Trophoblast cell (in vitro differentiated cells and primary cell): ENCODE results near the gene SDC3.

Experiments
- DNase-seq, 2 donors: peaks; one replicate each; pipeline ENCODE4 v3.0.0-alpha.2; 2016
- H2AFZ ChIP-seq: 2 replicates; pipeline ENCODE4 v1.6.1; 2013; ENCODE audit warnings: low read length, moderate library complexity, mild to moderate bottlenecking; ENCODE audit not compliant: insufficient read depth, poor library complexity
- H2AK5ac ChIP-seq: 2 replicates; pipeline ENCODE4 v1.6.1; 2013; ENCODE audit warnings: mild to moderate bottlenecking, low read length
- H2BK120ac ChIP-seq: 2 replicates; pipeline ENCODE4 v1.6.1; 2013; ENCODE audit warnings: low read length, mild to moderate bottlenecking, moderate library complexity; ENCODE audit not compliant: insufficient read depth, poor library complexity
- H2BK12ac ChIP-seq: 2 replicates; pipeline ENCODE4 v1.6.1; 2013; ENCODE audit warnings: mild to moderate bottlenecking, low read length, moderate library complexity
- H2BK5ac ChIP-seq: 2 replicates; pipeline ENCODE4 v1.6.1; 2013; ENCODE audit warnings: low read length, low read depth, moderate library complexity, mild to moderate bottlenecking; ENCODE audit not compliant: poor library complexity
- H3K14ac ChIP-seq: 2 replicates; pipeline ENCODE4 v1.6.1; 2013; ENCODE audit warnings: mild to moderate bottlenecking, low read length
- H3K18ac ChIP-seq: 2 replicates; pipeline ENCODE4 v1.6.1; 2013; ENCODE audit warnings: mild to moderate bottlenecking, low read length
- H3K23ac ChIP-seq: 2 replicates; pipeline ENCODE4 v1.6.1; 2013; ENCODE audit warnings: low read length
- H3K27ac ChIP-seq: 2 replicates; pipeline ENCODE4 v1.5.1; 2013; ENCODE audit warnings: low read depth, mild to moderate bottlenecking, inconsistent platforms, low read length, moderate library complexity
- H3K27me3 ChIP-seq: 2 replicates; pipeline ENCODE4 v1.6.1; 2013; ENCODE audit warnings: inconsistent platforms, mild to moderate bottlenecking, low read length, moderate library complexity; ENCODE audit not compliant: insufficient read depth
- H3K36me3 ChIP-seq, 2 experiments: 1 replicate in 1 of 2; 2 replicates in 1 of 2; pipeline ENCODE4 v1.6.1; 2013; ENCODE audit warnings: low read length in 2 of 2, mild to moderate bottlenecking in 2 of 2, moderate library complexity in 1 of 2; ENCODE audit not compliant: insufficient read depth in 2 of 2, control insufficient read depth in 1 of 2
- H3K4ac ChIP-seq: 2 replicates; pipeline ENCODE4 v1.6.1; 2013; ENCODE audit warnings: low read depth, mild to moderate bottlenecking, low read length, moderate library complexity
- H3K4me1 ChIP-seq, 2 experiments: 1 replicate in 1 of 2; 2 replicates in 1 of 2; pipeline ENCODE4 v1.6.1; 2013; ENCODE audit warnings: low read length in 2 of 2, mild to moderate bottlenecking in 2 of 2, moderate library complexity in 1 of 2; ENCODE audit not compliant: insufficient read depth in 2 of 2, control insufficient read depth in 1 of 2
- H3K4me2 ChIP-seq: 2 replicates; pipeline ENCODE4 v1.6.1; 2013; ENCODE audit warnings: inconsistent platforms, mild to moderate bottlenecking, low read length, moderate library complexity
- H3K4me3 ChIP-seq: 2 replicates; pipeline ENCODE4 v1.5.1; 2013; ENCODE audit warnings: mild to moderate bottlenecking, low read depth, low read length, inconsistent platforms
- H3K79me1 ChIP-seq: one replicate; pipeline ENCODE4 v1.6.1; 2013; ENCODE audit warnings: low read length
- H3K79me2 ChIP-seq: 2 replicates; pipeline ENCODE4 v1.6.1; 2013; ENCODE audit warnings: low read length, mild to moderate bottlenecking; ENCODE audit not compliant: control insufficient read depth, insufficient read depth, poor library complexity
- H3K9ac ChIP-seq: 2 replicates; pipeline ENCODE4 v1.6.1; 2013; ENCODE audit warnings: mild to moderate bottlenecking, low read length
- H3K9me3 ChIP-seq: 2 replicates; pipeline ENCODE4 v1.6.1; 2013; ENCODE audit warnings: low read depth, mild to moderate bottlenecking, control low read depth, inconsistent platforms, low read length; ENCODE audit not compliant: insufficient read depth
- H4K12ac ChIP-seq: 2 replicates; pipeline ENCODE4 v1.6.1; 2013; ENCODE audit warnings: low read depth, mild to moderate bottlenecking, low read length, moderate library complexity
- H4K8ac ChIP-seq: 2 replicates; pipeline ENCODE4 v1.6.1; 2013; ENCODE audit warnings: low read depth, mild to moderate bottlenecking, low read length, moderate library complexity
- H4K91ac ChIP-seq: one replicate; pipeline ENCODE4 v1.6.1; 2013; ENCODE audit warnings: low read depth, mild to moderate bottlenecking, low read length, moderate library complexity
- WGBS: extraction: QIAGEN DNeasy Blood & Tissue Kit; methylation state at CpG from one replicate; pipeline ENCODE4 v1.1.7; 2013; ENCODE audit warnings: missing lambda C conversion rate; ENCODE audit not compliant: insufficient read length, insufficient coverage; ENCODE audit errors: extremely low coverage; 5-methylcytosine and 5-hydroxymethylcytosine counted together

SDC3 gene

DNA sequence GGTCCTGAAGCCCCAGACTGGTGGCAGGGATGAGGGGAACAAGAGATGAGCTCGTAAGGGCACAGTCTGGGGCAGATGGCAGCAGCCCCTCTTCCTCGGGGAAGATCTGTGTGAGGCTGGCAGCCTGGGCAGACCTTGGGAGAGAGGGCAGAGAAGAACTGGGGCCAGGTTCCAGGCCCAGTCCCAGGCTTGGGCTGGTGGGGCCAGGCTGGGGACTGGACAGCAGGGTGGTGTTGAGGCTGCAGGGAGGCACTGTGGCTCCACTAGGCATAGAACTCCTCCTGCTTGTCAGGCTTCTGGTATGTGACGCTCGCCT lies 35.7 kb downstream of the SDC3 start:
- Histone ChIP-seq H3K27me3 (no peaks in the 10 kb centered on the region), H3K9me3 (peaks cover 22% of the 10 kb centered on the region), H2BK5ac (no peak overlapping the region), H3K4me1 (peaks cover 3% of the 10 kb centered on the region in 2 experiments), H3K18ac (no peak overlapping the region), H3K4me3 (peak overlapping the region; percentile 25), H3K4ac (no peak overlapping the region), H4K12ac (no peak overlapping the region), H2AK5ac (no peak overlapping the region), H3K4me2 (no peak overlapping the region), H4K91ac (no peak overlapping the region), H3K14ac (no peak overlapping the region), H3K79me2 (no peaks in the 10 kb centered on the region), H2AFZ (no peak overlapping the region), H3K36me3 (peaks cover 36 to 49% of the 10 kb centered on the region in 2 experiments), H3K9ac (no peak overlapping the region), H3K79me1 (no peaks in the 10 kb centered on the region), H2BK12ac (no peak overlapping the region), H3K27ac (no peak overlapping the region), H4K8ac (no peak overlapping the region), H3K23ac (no peak overlapping the region), H2BK120ac (no peak overlapping the region)
- WGBS: no CpG with 5 or more reads among the region's 4 CpGs
- DNase-seq: no peak

DNA sequence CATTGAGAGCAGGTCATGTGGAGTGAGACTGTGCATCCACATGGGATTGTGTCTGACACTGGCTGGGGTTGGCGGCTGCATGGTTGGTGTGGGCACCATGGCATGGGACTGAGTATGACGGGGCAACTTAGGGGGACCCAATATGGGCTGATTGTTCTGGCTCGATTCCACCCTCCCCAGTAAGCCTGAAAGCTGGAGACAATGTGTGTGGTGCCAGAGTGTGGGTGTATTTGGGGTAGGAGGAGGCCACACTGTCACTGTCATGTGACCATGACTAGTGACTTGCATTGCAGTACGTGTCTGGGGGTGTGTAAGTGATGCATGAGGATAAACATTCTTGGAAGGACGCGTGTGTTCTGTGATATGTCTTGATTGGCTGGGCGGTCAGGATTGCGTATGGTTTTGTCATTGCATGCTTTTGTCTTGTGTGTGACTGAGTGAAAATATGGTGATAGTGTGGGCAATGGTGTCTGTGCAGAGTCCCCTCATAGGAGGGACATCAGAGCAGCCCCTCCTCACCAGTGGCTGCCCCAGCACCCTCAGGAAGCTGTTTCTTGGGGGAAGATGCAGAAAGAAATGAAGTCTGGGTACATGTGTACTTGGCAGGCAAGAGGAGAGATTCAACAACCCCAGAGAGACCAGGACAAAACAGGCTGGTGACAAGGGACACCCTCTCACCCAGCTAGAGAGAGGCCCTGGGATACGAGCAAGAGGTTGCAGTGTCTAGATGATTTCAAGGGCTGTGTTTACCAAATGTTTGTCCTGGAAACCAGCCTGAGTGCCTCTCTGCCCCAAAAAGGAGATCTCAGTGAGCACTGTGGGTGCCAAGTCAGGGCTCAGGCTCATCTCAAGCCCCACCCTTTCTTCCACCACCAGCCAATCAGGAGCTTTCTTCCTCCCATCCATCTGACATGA lies 36.3 kb downstream of the SDC3 start:
- H2BK120ac ChIP-seq: no peak overlapping the region
- no peak overlapping the region for H3K4me3 ChIP-seq
- peaks cover 22% of the 10 kb centered on the region for H3K9me3 ChIP-seq
- H3K4me1 ChIP-seq: peaks cover under 1 to 3% of the 10 kb centered on the region in 2 experiments
- H3K79me2 ChIP-seq: no peaks in the 10 kb centered on the region
- no CpG with 5 or more reads among the region's 9 CpGs for WGBS
- no peak overlapping the region for H3K27ac ChIP-seq
- H4K8ac ChIP-seq: no peak overlapping the region
- no peak overlapping the region for H3K9ac ChIP-seq
- H2BK12ac ChIP-seq: no peak overlapping the region
- H3K4ac ChIP-seq: no peak overlapping the region
- H3K23ac ChIP-seq: no peak overlapping the region
- H3K14ac ChIP-seq: no peak overlapping the region
- no peak overlapping the region for H2BK5ac ChIP-seq
- H3K27me3 ChIP-seq: no peaks in the 10 kb centered on the region
- H3K79me1 ChIP-seq: no peaks in the 10 kb centered on the region
- no peak overlapping the region for H3K18ac ChIP-seq
- DNase-seq: no peak
- no peak overlapping the region for H2AFZ ChIP-seq
- no peak overlapping the region for H2AK5ac ChIP-seq
- no peak overlapping the region for H4K91ac ChIP-seq
- H4K12ac ChIP-seq: no peak overlapping the region
- no peak overlapping the region for H3K4me2 ChIP-seq
- H3K36me3 ChIP-seq: peaks cover 36 to 49% of the 10 kb centered on the region in 2 experiments

DNA sequence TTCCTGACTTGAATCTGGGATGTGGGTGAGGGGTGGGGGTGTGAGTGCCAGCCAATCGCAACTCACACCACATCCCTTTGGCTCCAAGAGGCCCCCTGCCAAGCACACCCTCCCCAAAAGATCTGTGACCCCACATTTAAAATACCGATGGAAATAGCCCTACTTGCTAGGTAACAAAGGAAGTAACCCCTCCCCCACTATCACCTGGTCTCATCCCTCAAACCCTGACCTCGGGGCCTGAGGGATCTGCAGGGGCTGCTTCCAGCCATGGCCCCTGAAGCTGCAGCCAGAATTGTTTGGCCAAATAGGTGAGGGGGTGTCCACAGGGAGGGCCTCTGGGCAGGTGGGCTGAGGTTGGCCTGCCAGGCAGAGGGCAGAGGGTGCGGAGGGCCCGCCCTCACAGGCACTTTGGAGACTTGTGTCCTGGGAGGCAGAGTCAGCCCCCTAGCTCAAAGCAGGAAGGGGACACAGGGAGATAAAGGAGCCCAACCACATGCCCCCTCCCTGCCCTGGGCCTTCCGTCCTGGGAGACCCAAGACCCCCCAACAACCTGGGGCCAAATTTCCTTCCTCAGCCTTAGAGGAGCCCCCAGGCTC lies 37.2 kb downstream of the SDC3 start:
- Histone ChIP-seq H3K36me3 (peaks cover 32 to 41% of the 10 kb centered on the region in 2 experiments), H3K23ac (no peak overlapping the region), H3K4ac (no peak overlapping the region), H3K27me3 (no peaks in the 10 kb centered on the region), H4K12ac (no peak overlapping the region), H3K4me3 (no peak overlapping the region), H2BK120ac (no peak overlapping the region), H3K9me3 (peaks cover 22% of the 10 kb centered on the region), H3K79me2 (no peaks in the 10 kb centered on the region), H3K18ac (no peak overlapping the region), H2BK5ac (no peak overlapping the region), H4K8ac (no peak overlapping the region), H4K91ac (no peak overlapping the region), H2AK5ac (no peak overlapping the region), H3K4me1 (peaks cover 0 to 3% of the 10 kb centered on the region in 2 experiments), H2BK12ac (no peak overlapping the region), H3K9ac (no peak overlapping the region), H2AFZ (no peak overlapping the region), H3K27ac (no peak overlapping the region), H3K4me2 (no peak overlapping the region), H3K14ac (no peak overlapping the region), H3K79me1 (no peaks in the 10 kb centered on the region)
- no peak for DNase-seq
- WGBS: no CpG with 5 or more reads among the region's 6 CpGs

DNA sequence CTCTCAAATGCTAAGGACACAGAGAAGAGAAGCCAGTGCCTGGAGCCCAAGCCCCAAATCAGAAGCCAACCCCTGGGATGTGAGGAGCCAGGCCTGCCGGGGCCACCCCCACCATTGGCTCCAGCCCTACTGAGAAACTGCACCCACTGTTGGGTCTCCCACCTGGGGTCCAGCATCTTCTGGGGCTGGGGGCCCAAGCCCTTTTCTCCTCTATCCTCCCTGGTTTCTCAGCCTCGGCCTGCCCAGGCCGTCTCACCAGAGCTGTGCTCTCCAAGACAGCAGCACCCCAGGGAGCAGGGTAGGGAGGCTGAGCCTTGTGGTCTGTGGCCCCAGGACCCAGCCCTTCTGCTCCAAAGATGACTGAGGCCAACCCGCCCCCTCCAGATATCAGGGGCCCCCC lies 37.9 kb downstream of the SDC3 start:
- Histone ChIP-seq H3K27ac (no peak overlapping the region), H3K36me3 (peaks cover 32 to 41% of the 10 kb centered on the region in 2 experiments), H3K4me2 (no peak overlapping the region), H2AK5ac (no peak overlapping the region), H2AFZ (no peak overlapping the region), H3K27me3 (no peaks in the 10 kb centered on the region), H3K14ac (no peak overlapping the region), H3K9me3 (peaks cover 22% of the 10 kb centered on the region), H4K91ac (no peak overlapping the region), H3K23ac (no peak overlapping the region), H3K79me1 (no peaks in the 10 kb centered on the region), H3K4ac (no peak overlapping the region), H3K4me1 (peaks cover 0 to 3% of the 10 kb centered on the region in 2 experiments), H4K12ac (no peak overlapping the region), H2BK120ac (no peak overlapping the region), H2BK5ac (no peak overlapping the region), H2BK12ac (no peak overlapping the region), H3K79me2 (no peaks in the 10 kb centered on the region), H3K4me3 (no peak overlapping the region), H3K18ac (no peak overlapping the region), H4K8ac (no peak overlapping the region), H3K9ac (no peak overlapping the region)
- no CpG with 5 or more reads among the region's 4 CpGs for WGBS
- DNase-seq: no peak
